Muscle of leg (tissue), 11 donors: ENCODE measurements around the gene MED25. TPM values are rescaled to one million over a fixed set of nuclear protein-coding genes. Genes with fewer than 3 reads are reported as not detected.

Experiments used
- DNase-seq: peaks from one replicate; pipeline ENCODE4 v3.0.0; 2013
- H3K27ac ChIP-seq: one replicate; pipeline ENCODE4 v1.5.1; 2013; ENCODE audit warnings: mild to moderate bottlenecking, low read length, control low read depth
- H3K27me3 ChIP-seq: one replicate; pipeline ENCODE4 v1.6.1; 2013; ENCODE audit warnings: low read length; ENCODE audit not compliant: control insufficient read depth, insufficient read depth
- H3K36me3 ChIP-seq: one replicate; pipeline ENCODE4 v1.6.1; 2013; ENCODE audit warnings: low read length; ENCODE audit not compliant: control insufficient read depth, insufficient read depth
- H3K4me1 ChIP-seq: one replicate; pipeline ENCODE4 v1.6.1; 2013; ENCODE audit warnings: low read length; ENCODE audit not compliant: control insufficient read depth, insufficient read depth
- H3K4me3 ChIP-seq: one replicate; pipeline ENCODE4 v1.5.1; 2013; ENCODE audit warnings: low read length, control low read depth
- H3K9me3 ChIP-seq: replicated peaks from 2 replicates; pipeline ENCODE4 v1.6.1; 2013; ENCODE audit warnings: low read depth, low read length; ENCODE audit not compliant: control insufficient read depth
- WGBS: methylation state at CpG from one replicate; pipeline ENCODE4 v1.1.5; 2013; ENCODE audit warnings: missing lambda C conversion rate; ENCODE audit not compliant: insufficient coverage; 5-methylcytosine and 5-hydroxymethylcytosine counted together
- polyA plus RNA-seq, 8 donors: library from polyadenylated mRNA; unstranded; fragments of 120-200 nt; gene quantifications; one replicate each; pipeline versions ENCODE4 v1.2.1 to v1.2.3, GENCODE V29; 2013; ENCODE audit warnings: inconsistent platforms in 1 of 8, low replicate concordance in 1 of 8; ENCODE audit not compliant: insufficient read length in 8 of 8, insufficient read depth in 1 of 8
- total RNA-seq: library from RNA; stranded (reverse); fragments of 120-200 nt; gene quantifications from one replicate; pipeline ENCODE4 v1.2.4, GENCODE V29; 2013

The MED25 gene
- total and polyA plus RNA-seq, 9 donors = 9.6 to 41.0 (median 34.0) TPM

DNA sequence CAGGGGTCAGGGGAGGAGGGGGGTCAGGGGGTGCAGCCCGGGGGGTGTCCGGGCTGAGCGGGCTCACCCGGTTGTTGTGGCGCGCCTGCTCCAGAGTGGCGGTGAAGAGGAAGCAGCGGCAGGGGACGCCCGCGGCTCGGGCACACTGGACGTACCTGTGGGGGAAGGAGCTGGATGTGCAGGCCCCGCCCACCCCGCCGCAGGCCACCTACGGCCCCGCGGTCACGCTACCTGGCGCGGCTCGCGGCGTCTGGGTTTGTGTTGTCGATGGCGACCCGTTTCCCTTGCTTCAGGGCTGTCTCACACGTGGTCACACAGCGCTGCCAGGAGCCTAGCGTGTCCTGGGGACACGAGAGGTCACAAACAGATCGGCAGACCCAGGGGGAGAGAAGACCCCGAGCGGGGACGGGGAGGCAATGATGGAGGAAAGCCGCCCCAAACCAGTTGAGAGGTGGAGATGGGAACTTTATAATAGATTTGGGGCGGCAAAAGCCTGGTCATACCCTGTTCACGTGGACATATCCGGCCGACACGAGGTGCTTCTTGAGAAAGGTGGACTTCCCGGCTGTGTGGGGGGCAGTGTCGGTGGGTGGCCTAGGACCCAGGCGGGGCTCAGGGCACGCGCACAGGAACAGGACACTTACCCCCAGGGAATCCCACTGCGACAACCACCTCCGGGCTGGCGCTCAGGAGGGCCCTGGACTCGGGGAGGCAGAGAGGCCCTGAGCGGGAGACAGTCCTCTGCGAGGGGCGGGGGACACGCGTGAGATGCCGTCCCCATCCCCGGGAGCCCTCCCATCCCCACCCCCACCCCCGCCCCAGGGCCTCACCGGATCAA, 43.7 kb downstream of the MED25 start:
- Histone ChIP-seq H3K27me3 (no peaks in the 10 kb centered on the region), H3K4me1 (peaks cover 25% of the 10 kb centered on the region), H3K36me3 (peaks cover 73% of the 10 kb centered on the region), H3K9me3 (no peaks in the 10 kb centered on the region), H3K4me3 (no peak overlapping the region), H3K27ac (no peak overlapping the region)
- DNase-seq = peak; percentile 34
- 75% methylated on average over 38 of the region's 60 CpGs for WGBS

DNA sequence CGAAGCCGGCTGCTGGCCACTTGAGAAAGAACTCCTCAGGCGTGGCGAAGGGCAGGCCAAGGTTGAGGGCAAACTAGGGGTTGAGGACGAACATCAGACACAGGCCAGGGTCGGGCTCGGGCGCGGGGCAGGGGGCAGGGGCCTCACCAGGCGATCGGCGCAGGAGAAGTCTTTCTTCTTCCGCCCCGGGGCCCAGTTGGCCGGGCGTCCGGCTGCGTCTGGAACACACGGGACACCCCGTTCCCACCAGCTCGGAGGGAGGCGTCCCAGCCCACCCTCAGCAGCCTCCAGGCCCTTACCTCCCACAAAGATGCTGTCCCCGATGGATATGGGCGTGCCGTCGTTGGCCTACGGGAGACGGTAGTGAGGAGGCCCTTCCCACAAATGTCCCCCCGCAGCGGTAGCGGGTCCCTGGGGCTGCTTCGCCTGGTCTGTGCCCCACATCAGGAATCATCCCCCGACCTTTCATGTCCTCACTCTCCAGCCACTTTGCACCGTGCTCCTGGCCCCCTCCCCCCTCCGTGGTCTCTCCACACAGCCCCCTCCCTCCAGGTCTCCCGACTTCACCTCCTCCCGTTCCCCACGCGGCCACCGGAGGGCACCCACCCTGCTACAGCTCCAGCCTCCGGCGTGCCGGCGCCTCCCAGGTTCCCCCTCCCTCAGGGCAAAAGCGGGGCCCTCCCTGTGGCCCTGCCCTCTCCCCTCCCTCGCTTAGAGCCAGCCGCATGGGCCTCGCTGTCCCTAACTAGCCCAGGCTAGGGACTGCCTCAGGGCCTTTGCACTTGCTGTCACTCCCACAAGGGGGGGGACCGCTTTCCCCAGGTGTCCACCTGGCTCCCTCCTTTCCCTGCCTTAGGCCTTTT, 44.5 kb downstream of the MED25 start:
- no peak overlapping the region for H3K4me3 ChIP-seq
- no peaks in the 10 kb centered on the region for H3K9me3 ChIP-seq
- peaks cover 65% of the 10 kb centered on the region for H3K36me3 ChIP-seq
- 58% methylated on average over 35 of the region's 49 CpGs for WGBS
- no peak overlapping the region for H3K27ac ChIP-seq
- peaks cover 29% of the 10 kb centered on the region for H3K4me1 ChIP-seq
- DNase-seq = no peak
- H3K27me3 ChIP-seq = no peaks in the 10 kb centered on the region

DNA sequence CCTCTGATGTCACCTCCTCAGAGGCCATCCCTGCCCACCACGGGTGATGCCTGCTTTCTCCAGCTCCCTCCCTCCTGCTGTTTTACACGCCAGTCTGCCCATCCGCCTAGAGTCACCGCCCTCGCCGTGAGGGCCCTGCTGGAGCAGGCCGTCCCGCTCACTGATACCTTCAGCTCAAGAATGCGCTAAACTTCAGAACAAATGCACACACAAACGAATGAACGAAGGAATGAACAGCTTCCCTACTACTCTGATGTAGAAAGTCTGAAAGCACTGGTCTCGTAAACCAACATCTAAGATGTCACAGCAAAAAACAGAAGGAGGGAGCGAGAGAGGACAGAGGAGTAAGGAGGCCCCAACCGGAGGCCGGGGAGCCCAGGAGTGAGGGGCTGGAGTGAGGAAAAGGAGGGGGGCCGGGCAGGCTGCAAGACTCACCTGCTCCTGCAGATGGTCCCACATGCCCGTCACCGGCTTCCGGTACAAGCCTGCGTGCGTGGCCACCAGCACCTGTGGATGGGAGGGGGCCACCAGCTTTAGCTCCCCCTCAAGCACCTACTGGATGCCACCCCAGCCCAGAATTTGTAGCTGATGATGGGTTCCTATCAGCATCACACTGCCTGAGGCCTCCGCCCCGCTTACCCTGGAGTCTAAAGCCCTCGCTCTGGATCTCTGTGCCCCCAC, 45.3 kb downstream of the MED25 start:
- peaks cover 57% of the 10 kb centered on the region for H3K36me3 ChIP-seq
- H3K27ac ChIP-seq = no peak overlapping the region
- no peaks in the 10 kb centered on the region for H3K9me3 ChIP-seq
- H3K4me3 ChIP-seq = no peak overlapping the region
- DNase-seq = no peak
- WGBS = 90% methylated on average over 17 of the region's 24 CpGs
- peaks cover 35% of the 10 kb centered on the region for H3K4me1 ChIP-seq
- H3K27me3 ChIP-seq = no peaks in the 10 kb centered on the region

DNA sequence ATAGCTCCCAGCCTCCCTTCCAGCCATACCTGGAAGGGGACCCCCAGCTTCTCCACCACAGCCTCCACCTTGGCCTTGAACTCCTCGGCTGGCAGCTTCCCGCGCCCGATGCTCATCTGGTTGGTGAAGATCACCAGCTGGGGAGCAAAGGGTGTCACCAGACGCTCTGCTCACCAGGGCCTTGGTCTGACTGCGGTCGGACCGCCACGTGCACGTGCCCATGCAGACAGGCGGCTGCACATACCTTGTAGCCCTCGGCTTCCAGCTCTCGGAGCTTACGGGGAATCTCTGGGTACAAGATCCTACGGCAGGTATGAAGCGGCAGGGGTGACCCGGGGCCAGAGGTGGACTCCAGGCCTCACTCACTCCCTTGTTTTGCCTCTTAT, 45.8 kb downstream of the MED25 start:
- H3K4me3 ChIP-seq = no peak overlapping the region
- 88% methylated on average over 17 of the region's 17 CpGs for WGBS
- H3K4me1 ChIP-seq = peaks cover 40% of the 10 kb centered on the region
- peak; percentile 14 for DNase-seq
- no peaks in the 10 kb centered on the region for H3K27me3 ChIP-seq
- H3K27ac ChIP-seq = no peak overlapping the region
- H3K9me3 ChIP-seq = no peaks in the 10 kb centered on the region
- peaks cover 52% of the 10 kb centered on the region for H3K36me3 ChIP-seq

DNA sequence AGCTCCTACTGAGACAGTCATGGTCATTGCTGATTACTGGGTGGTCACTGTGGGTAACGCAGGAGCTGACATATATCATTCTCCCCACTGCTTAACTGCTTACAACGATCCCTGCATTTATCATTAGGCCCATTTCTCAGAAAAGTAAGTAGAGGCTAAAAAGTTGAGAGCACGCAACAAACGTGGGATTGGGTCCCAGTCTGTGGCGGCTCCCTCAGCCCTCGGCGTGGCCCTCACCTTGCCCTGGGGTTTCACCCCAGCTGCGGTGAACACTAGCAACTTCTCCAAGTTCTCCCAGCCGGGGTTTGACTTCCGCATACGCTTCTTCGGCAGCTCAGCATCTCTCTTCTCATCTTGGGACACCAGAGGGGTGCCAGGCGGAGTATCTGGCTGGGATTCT, 46.8 kb downstream of the MED25 start:
- H3K27ac ChIP-seq = no peak overlapping the region
- H3K27me3 ChIP-seq = no peaks in the 10 kb centered on the region
- peaks cover 44% of the 10 kb centered on the region for H3K36me3 ChIP-seq
- WGBS = 82% methylated on average over 11 of the region's 13 CpGs
- peaks cover 44% of the 10 kb centered on the region for H3K4me1 ChIP-seq
- H3K9me3 ChIP-seq = no peaks in the 10 kb centered on the region
- no peak overlapping the region for H3K4me3 ChIP-seq
- DNase-seq = no peak

DNA sequence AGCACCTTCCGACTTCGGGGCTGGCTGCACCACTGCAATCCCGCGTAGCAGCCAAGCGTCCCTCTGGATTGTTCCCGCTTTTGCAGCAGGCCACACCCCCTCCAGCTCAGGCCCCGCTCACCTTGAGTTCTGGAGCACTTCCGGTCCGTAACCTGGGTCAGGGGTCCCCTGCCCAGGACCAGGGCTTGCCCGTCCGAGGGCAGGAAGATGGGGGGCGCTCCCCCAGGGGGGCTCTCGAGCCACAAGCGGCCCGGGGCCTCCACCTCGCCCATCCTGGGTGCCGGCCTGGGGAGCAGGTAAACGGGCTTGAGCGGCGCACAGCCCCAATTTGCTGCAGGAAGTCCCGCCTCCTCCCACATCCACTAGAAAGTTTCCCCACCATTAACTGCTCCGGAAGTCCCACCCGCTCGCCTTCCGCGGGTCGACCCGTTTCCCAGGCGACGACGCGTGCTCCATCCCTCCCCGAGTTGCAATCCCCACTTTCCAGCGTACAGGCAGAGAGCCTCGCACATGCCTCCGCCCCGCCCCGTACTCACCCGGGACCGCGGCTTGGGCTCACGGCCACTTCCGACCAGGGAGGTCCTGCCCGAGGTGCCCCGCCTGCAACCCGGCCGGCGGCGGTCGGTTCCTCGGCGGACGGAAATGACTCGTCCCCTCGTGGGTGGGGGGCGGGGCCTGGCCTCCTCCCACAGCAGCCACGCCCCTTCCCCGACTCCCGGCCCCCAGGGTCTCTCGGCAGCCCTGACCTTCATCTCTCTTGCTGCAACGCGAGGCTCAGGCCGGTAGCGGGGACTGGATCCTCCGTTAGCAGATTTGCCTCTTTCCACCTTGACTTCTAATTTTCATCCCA, 49.1 kb downstream of the MED25 start, which contains the start of gene PNKP:
PNKP (minus strand) TSS at position 644 of the 850 bp plus-strand sequence; CDS start at position 272, 372 bp downstream.
- peaks cover 50% of the 10 kb centered on the region for H3K4me1 ChIP-seq
- H3K4me3 ChIP-seq = peak within 1 kb of the TSS; percentile 95
- peak; percentile 97 for DNase-seq

DNA sequence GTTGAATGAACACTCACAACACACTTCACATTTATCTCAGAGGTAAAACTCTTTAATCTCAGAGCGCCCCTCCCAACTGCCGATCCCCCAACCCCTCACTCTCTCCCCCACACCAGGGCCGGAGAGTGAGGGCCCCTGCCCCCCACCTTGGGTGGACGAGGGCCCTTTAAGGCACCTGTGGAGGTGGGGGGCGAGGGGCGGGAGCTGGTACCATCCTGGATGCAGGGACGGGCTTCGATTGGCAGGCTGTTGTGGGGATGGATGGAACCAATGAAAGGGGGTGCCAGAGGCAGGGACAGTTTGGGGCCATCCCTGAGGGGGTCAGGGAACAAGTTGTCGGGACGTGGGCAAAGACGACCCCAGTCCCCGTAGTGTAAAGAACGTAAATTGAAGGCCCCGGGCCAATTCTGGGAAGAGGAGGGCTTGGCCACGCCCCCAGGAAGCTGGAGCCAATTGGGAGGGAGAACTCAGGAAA, 51.0 kb downstream of the MED25 start:
- no peaks in the 10 kb centered on the region for H3K27me3 ChIP-seq
- H3K9me3 ChIP-seq = no peaks in the 10 kb centered on the region
- DNase-seq = no peak
- peak overlapping the region; percentile 40 for H3K4me3 ChIP-seq
- peak overlapping the region; percentile 97 for H3K27ac ChIP-seq
- H3K4me1 ChIP-seq = peaks cover 50% of the 10 kb centered on the region
- 0% methylated on average over 12 of the region's 15 CpGs for WGBS
- peaks cover 32% of the 10 kb centered on the region for H3K36me3 ChIP-seq

More for the DNA sequence above, 49.1 kb downstream of the MED25 start, which contains the start of gene PNKP:
- H3K27me3 ChIP-seq = no peaks in the 10 kb centered on the region
- peaks cover 41% of the 10 kb centered on the region for H3K36me3 ChIP-seq
- no peaks in the 10 kb centered on the region for H3K9me3 ChIP-seq
- H3K27ac ChIP-seq = peak within 1 kb of the TSS; percentile 97
- WGBS = under 1% methylated on average over 63 of the region's 65 CpGs

DNA sequence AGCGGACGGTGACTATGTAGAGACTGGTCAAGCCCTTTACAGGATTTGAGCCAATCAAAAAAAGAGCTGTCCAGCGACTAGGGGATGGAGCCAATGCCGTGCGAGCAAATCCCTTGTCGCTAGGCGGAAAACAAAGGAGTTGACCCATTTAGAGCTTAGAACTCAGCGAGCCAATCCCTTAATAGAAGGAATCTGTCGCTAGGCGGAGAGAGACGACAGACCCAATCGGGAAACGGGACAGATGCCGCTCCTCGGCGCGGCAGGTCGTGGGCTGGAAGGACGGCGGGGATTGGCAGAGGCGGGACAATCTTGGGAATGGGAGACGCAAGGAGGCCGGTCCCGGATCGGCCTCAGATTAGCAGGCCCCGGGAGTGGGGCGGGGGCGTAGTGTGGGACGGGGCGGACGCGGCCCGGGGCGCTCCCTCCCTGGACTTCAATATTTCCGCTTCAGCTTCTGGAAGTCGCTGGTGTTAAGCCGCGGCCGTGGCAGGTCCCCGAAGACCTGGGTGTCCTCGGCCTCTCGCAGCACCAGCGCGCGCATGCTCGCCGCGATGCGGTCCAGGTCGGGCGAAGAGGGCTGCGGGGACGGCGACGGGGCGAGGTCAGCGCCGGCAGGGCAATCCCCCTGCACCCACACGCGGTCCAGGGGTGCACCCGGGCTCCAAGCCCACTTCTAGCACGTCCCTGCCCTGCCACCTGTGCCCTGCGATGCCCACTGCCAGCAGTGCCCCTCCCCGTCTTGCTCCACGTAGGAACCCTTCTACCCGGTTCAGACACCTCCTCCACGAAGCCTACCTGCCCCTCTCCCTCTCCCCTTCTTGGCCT, 51.6 kb downstream of the MED25 start:
- WGBS = under 1% methylated on average over 67 of the region's 67 CpGs
- Histone ChIP-seq H3K27me3 (no peaks in the 10 kb centered on the region), H3K4me3 (peak overlapping the region; percentile 48), H3K4me1 (peaks cover 50% of the 10 kb centered on the region), H3K27ac (peak overlapping the region; percentile 97), H3K36me3 (peaks cover 31% of the 10 kb centered on the region), H3K9me3 (no peaks in the 10 kb centered on the region)
- DNase-seq = peak; percentile 100
